Keratinocyte (primary cell): ENCODE data around the gene TSHZ1. TPM values are rescaled to one million over a fixed set of nuclear protein-coding genes. Genes with fewer than 3 reads are reported as not detected.
"Not testable (repeated sequence)": the region's sequence is repeated elsewhere in the genome, so short reads cannot be mapped to it uniquely, and the experiment has no call there.

Experiments used
- DNase-seq: peaks from one replicate; pipeline ENCODE4 v3.0.0-alpha.2; 2011; ENCODE audit warnings: low read depth, missing footprints, low spot score
- FAIRE-seq: peaks from 2 replicates; lab custom pipeline; 2011; peaks lifted over from hg19 to GRCh38; lab: Jason Lieb, UNC
- H2AFZ ChIP-seq: 2 replicates; pipeline ENCODE4 v1.6.0; 2012; ENCODE audit warnings: low read length, control low read depth, inconsistent platforms; ENCODE audit not compliant: control insufficient read depth
- H3K27ac ChIP-seq: 2 replicates; pipeline ENCODE4 v1.5.1; 2011; ENCODE audit warnings: low read length; ENCODE audit not compliant: control insufficient read depth, insufficient read depth
- H3K27me3 ChIP-seq: 3 replicates; pipeline ENCODE4 v1.6.0; 2011; ENCODE audit warnings: low read length; ENCODE audit not compliant: control insufficient read depth, insufficient read depth; ENCODE audit errors: extremely low read depth
- H3K36me3 ChIP-seq, 2 experiments: 2 replicates in 1 of 2; 3 replicates in 1 of 2; pipeline ENCODE4 v1.5.1; 2011; ENCODE audit warnings: low read length in 2 of 2, mild to moderate bottlenecking in 1 of 2; ENCODE audit not compliant: control insufficient read depth in 2 of 2, insufficient read depth in 2 of 2; ENCODE audit errors: extremely low read depth in 1 of 2
- H3K4me1 ChIP-seq: 3 replicates; pipeline ENCODE4 v1.5.1; 2011; ENCODE audit warnings: low read length; ENCODE audit not compliant: control insufficient read depth, insufficient read depth; ENCODE audit errors: extremely low read depth
- H3K4me2 ChIP-seq: 3 replicates; pipeline ENCODE4 v1.6.0; 2011; ENCODE audit warnings: low read depth, low read length; ENCODE audit not compliant: control insufficient read depth, insufficient read depth; ENCODE audit errors: extremely low read depth
- H3K4me3 ChIP-seq, 3 experiments: fragments of 200-600 bp in 1 of 3; sonication (generic) in 1 of 3; 2 replicates in 2 of 3; 3 replicates in 1 of 3; pipeline ENCODE4 v1.5.1; 2011 to 2016; ENCODE audit warnings: low read length in 3 of 3, mild to moderate bottlenecking in 3 of 3, control low read depth in 2 of 3, inconsistent platforms in 1 of 3, low read depth in 1 of 3, mixed read lengths in 1 of 3, mixed run types in 1 of 3, moderate library complexity in 1 of 3; ENCODE audit not compliant: control insufficient read depth in 2 of 3, insufficient read depth in 2 of 3; ENCODE audit errors: extremely low read depth in 1 of 3
- H3K79me2 ChIP-seq: 2 replicates; pipeline ENCODE4 v1.6.0; 2012; ENCODE audit warnings: low read length; ENCODE audit not compliant: control insufficient read depth, insufficient read depth
- H3K9ac ChIP-seq: 3 replicates; pipeline ENCODE4 v1.6.0; 2011; ENCODE audit warnings: low read length; ENCODE audit not compliant: control insufficient read depth, insufficient read depth; ENCODE audit errors: extremely low read depth
- H3K9me1 ChIP-seq: 3 replicates; pipeline ENCODE4 v1.6.0; 2011; ENCODE audit warnings: low read length; ENCODE audit not compliant: control insufficient read depth, insufficient read depth; ENCODE audit errors: extremely low read depth
- H3K9me3 ChIP-seq: 2 replicates; pipeline ENCODE4 v1.5.1; 2012; ENCODE audit warnings: low read depth, low read length; ENCODE audit not compliant: control insufficient read depth
- H4K20me1 ChIP-seq: 3 replicates; pipeline ENCODE4 v1.6.0; 2011; ENCODE audit warnings: low read length; ENCODE audit not compliant: control insufficient read depth, insufficient read depth; ENCODE audit errors: extremely low read depth
- CTCF ChIP-seq, 3 experiments: IDR thresholded peaks in 1 of 3; conservative IDR thresholded peaks in 1 of 3; optimal IDR thresholded peaks in 1 of 3; 2 replicates in 2 of 3; 3 replicates in 1 of 3; pipeline versions ENCODE3 to v1.5.1; 2011; ENCODE audit warnings: low read length in 3 of 3, mild to moderate bottlenecking in 3 of 3, moderate library complexity in 2 of 3, control low read depth in 1 of 3, inconsistent platforms in 1 of 3; ENCODE audit not compliant: insufficient read depth in 2 of 3; ENCODE audit errors: extremely low read depth in 1 of 3
- EZH2 ChIP-seq: IDR thresholded peaks from one replicate; pipeline ENCODE4 v1.6.1; 2012; ENCODE audit warnings: inconsistent platforms, mild to moderate bottlenecking, low read length, moderate library complexity
- dilution Hi-C: fragments of 300-500 bp; cut with MboI; formaldehyde crosslinking; loops from one replicate; pipeline ENCODE4 v1.7.0; 2020; ENCODE audit warnings: low sequenced_read_pairs; ENCODE audit not compliant: extremely low pct_ligation_motif_present
- polyA plus RNA-seq, 5 experiments: library from polyadenylated mRNA; depleted of rRNA in 3 of 5; stranded (reverse) in 3 of 5; stranded (forward) in 1 of 5; unstranded in 1 of 5; fragments of >200 nt; gene quantifications; 1 replicate in 1 of 5; 2 replicates in 3 of 5; 3 replicates in 1 of 5; pipeline versions ENCODE4 v1.2.1 to v1.2.3, GENCODE V29; 2011 to 2012; ENCODE audit warnings: missing spikeins in 2 of 5, low read depth in 1 of 5, low replicate concordance in 1 of 5

TSHZ1 gene
- polyA plus RNA-seq, 1 donor (not counting 4 experiments of a cell fraction or from before 2014, with no cell fraction given): 2.2 TPM

- no peaks in the 10 kb centered on the region for H3K4me1 ChIP-seq
- no peaks in the 10 kb centered on the region for H3K36me3 ChIP-seq
- H3K9me3 ChIP-seq: no peaks in the 10 kb centered on the region
- DNase-seq: no peak
- no peak overlapping the region for H3K4me3 ChIP-seq
- no peaks in the 10 kb centered on the region for H4K20me1 ChIP-seq
- no peaks in the 10 kb centered on the region for H3K9me1 ChIP-seq
- dilution Hi-C loops: no loop called here
- H2AFZ ChIP-seq: no peak overlapping the region
- TF ChIP-seq CTCF (optimal IDR thresholded peaks at IDR 0.05 in 1 of 3, IDR thresholded peaks at IDR 0.05 in 1 of 3, conservative IDR thresholded peaks at IDR 0.05 in 1 of 3; ENCODE audit: extremely low read depth in 1 of 3, insufficient read depth in 2 of 3, low read length in 3 of 3) (no peak), EZH2 (no peak)
- H3K79me2 ChIP-seq: no peaks in the 10 kb centered on the region
- H3K27me3 ChIP-seq: no peaks in the 10 kb centered on the region
- H3K4me2 ChIP-seq: no peak overlapping the region
- H3K9ac ChIP-seq: no peak overlapping the region
- no peak for FAIRE-seq
- no peak overlapping the region for H3K27ac ChIP-seq
Observed at GRCh38 chr18:75323821-75324585, 113.4 kb downstream of the TSHZ1 start.

GRCh38 chr18:75324686-75325257 is 114.2 kb downstream of the TSHZ1 start:
- Histone ChIP-seq H3K79me2 (no peaks in the 10 kb centered on the region), H3K9me3 (no peaks in the 10 kb centered on the region), H3K27ac (no peak overlapping the region), H3K4me2 (no peak overlapping the region), H3K27me3 (no peaks in the 10 kb centered on the region), H3K36me3 (no peaks in the 10 kb centered on the region), H2AFZ (no peak overlapping the region), H3K9me1 (no peaks in the 10 kb centered on the region), H3K4me1 (no peaks in the 10 kb centered on the region), H3K9ac (no peak overlapping the region), H3K4me3 (no peak overlapping the region), H4K20me1 (no peaks in the 10 kb centered on the region)
- no peak for FAIRE-seq
- no peak for TF ChIP-seq CTCF (optimal IDR thresholded peaks at IDR 0.05 in 1 of 3, IDR thresholded peaks at IDR 0.05 in 1 of 3, conservative IDR thresholded peaks at IDR 0.05 in 1 of 3; ENCODE audit: extremely low read depth in 1 of 3, insufficient read depth in 2 of 3, low read length in 3 of 3)
- no peak for TF ChIP-seq EZH2
- no peak for DNase-seq
- dilution Hi-C loops: no loop called here

GRCh38 chr18:75329753-75330152 is 119.2 kb downstream of the TSHZ1 start:
- DNase-seq, H4K20me1 ChIP-seq, H3K9ac ChIP-seq, H3K79me2 ChIP-seq, H2AFZ ChIP-seq, FAIRE-seq, H3K9me1 ChIP-seq, H3K27me3 ChIP-seq, H3K27ac ChIP-seq, H3K36me3 ChIP-seq, dilution Hi-C loops, H3K9me3 ChIP-seq, H3K4me1 ChIP-seq, H3K4me2 ChIP-seq, H3K4me3 ChIP-seq: not testable (repeated sequence)
